GM18526 (cell line): ENCODE measurements around the gene MAFG.

ENCODE experiments used
- POLR2A ChIP-seq: IDR thresholded peaks from 3 replicates; pipeline ENCODE4 v1.6.1; 2011; ENCODE audit not compliant: insufficient read length; ENCODE audit errors: extremely low read depth

The MAFG gene

GRCh38 chr17:81902653-81903414, 24.7 kb downstream of the MAFG start:
- TF ChIP-seq POLR2A, result no peak

- TF ChIP-seq POLR2A, result no peak
These were observed 25.4 kb downstream of the MAFG start, which contains the start of gene NPB for GRCh38 chr17:81902023-81902652. Gene NPB, plus strand, starts transcription at chr17:81902238. Its CDS starts 40 bp downstream, at chr17:81902278.

GRCh38 chr17:81901167-81902022, 26.1 kb downstream of the MAFG start:
- no peak for TF ChIP-seq POLR2A

GRCh38 chr17:81900181-81900820, 27.2 kb downstream of the MAFG start:
- TF ChIP-seq POLR2A, result no peak

GRCh38 chr17:81899514-81900166, 27.9 kb downstream of the MAFG start:
- TF ChIP-seq POLR2A, result no peak

GRCh38 chr17:81898885-81899284, 28.6 kb downstream of the MAFG start:
- no peak for TF ChIP-seq POLR2A

GRCh38 chr17:81898029-81898866, 29.3 kb downstream of the MAFG start:
- no peak for TF ChIP-seq POLR2A

GRCh38 chr17:81895400-81895799, 32.1 kb downstream of the MAFG start:
- no peak for TF ChIP-seq POLR2A

GRCh38 chr17:81891303-81891552, 36.3 kb downstream of the MAFG start:
- no peak for TF ChIP-seq POLR2A

GRCh38 chr17:81890447-81891302, 36.9 kb downstream of the MAFG start:
- TF ChIP-seq POLR2A, result no peak

- no peak for TF ChIP-seq POLR2A
These were observed 37.9 kb downstream of the MAFG start for GRCh38 chr17:81889602-81890001.

- no peak for TF ChIP-seq POLR2A
These were observed 38.4 kb downstream of the MAFG start for GRCh38 chr17:81888988-81889595.
